Thoracic aorta (tissue), 2 donors: ENCODE results near the gene GPR61. TPM values are rescaled to one million over a fixed set of nuclear protein-coding genes. Genes with fewer than 3 reads are reported as not detected.

ENCODE experiments used
- ATAC-seq: fragments of 150-250 bp; one replicate; pipeline ENCODE4 v1.8.0; 2017; ENCODE audit warnings: low read depth; ENCODE audit not compliant: insufficient number of reproducible peaks, low FRiP score
- DNase-seq: peaks from one replicate; pipeline ENCODE4 v3.0.0-alpha.2; 2020; ENCODE audit warnings: low spot score
- H3K27ac ChIP-seq, 2 donors: fragments of 200-600 bp; sonication (generic); 1 replicate in 1 of 2; 2 replicates in 1 of 2; pipeline ENCODE4 v1.5.1; 2016; ENCODE audit warnings: mild to moderate bottlenecking in 2 of 2, moderate library complexity in 2 of 2
- H3K27me3 ChIP-seq: fragments of 200-600 bp; sonication (generic); replicated peaks from 2 replicates; pipeline ENCODE4 v1.6.0; 2016; ENCODE audit warnings: mild to moderate bottlenecking; ENCODE audit not compliant: insufficient read depth
- H3K36me3 ChIP-seq: fragments of 200-600 bp; sonication (generic); one replicate; pipeline ENCODE4 v1.5.1; 2016
- H3K4me1 ChIP-seq, 2 donors: fragments of 200-600 bp; sonication (generic); 1 replicate in 1 of 2; 2 replicates in 1 of 2; pipeline versions ENCODE4 v1.5.1 to v1.6.0; 2016; ENCODE audit warnings: low read depth in 2 of 2, mild to moderate bottlenecking in 1 of 2; ENCODE audit not compliant: control insufficient read depth in 1 of 2
- H3K4me3 ChIP-seq: fragments of 200-600 bp; sonication (generic); 2 replicates; pipeline ENCODE4 v1.5.1; 2016; ENCODE audit warnings: mild to moderate bottlenecking
- H3K9me3 ChIP-seq: fragments of 200-600 bp; sonication (generic); 2 replicates; pipeline ENCODE4 v1.5.1; 2016
- total RNA-seq, 2 donors: library from RNA; depleted of rRNA; stranded (reverse); fragments of >200 nt; gene quantifications; one replicate each; pipeline versions ENCODE4 v1.1.0 to v1.2.3, GENCODE V29; 2016
- TF ChIP-seq, protein P1 (sequence below): fragments of 200-600 bp; sonication (generic); IDR thresholded peaks from one replicate; pipeline ENCODE4 v1.5.1; 2019; ENCODE audit warnings: antibody characterized with exemption

Gene GPR61
- total RNA-seq, 2 donors from 2014 or later, result not detected

DNA sequence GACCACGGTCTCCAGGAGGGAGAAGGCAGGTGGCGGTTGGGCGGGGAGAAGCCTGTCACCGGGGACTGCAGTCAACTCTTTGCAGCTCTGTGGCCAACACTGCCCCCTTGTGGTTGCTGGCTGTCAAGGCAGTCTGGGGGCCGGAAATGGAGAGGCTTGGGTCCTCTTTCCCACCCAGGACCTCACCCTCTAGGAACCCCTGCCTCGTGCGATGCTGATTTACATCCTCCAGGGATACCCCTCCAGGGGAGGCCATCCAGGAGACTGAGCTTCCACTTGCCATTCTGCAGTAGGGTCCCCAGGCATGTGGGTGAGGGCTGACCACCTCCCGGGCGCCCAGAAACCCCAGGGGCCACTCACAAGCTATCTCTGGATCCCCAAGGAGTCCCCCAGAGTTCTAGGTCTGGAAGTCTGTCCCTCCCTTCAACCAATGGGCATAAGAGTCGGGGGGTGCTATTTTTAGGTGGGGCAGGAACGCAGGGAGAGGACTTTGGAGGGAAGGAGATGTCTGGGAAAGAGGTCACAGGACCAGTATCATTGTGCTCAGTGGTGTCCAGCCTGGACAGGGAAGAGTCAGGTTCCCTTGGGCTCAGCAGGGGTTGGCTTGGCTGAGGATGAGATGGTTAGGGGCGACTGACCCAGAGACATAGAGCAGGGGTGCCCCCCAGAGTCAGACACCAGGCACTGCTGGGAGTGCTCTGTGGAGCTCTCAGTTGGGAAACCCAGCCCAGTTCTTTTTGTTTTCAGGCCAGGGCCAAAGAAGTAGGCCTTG, 7.1 kb upstream of the GPR61 start:
- Histone ChIP-seq H3K4me1 (peaks cover 5 to 13% of the 10 kb centered on the region in 2 donors), H3K4me3 (peak overlapping the region; percentile 61), H3K36me3 (no peaks in the 10 kb centered on the region), H3K9me3 (no peaks in the 10 kb centered on the region), H3K27me3 (no peaks in the 10 kb centered on the region), H3K27ac (peak overlapping the region; percentile 15 to 65)
- DNase-seq (peak; percentile 46), ATAC-seq (no peak)
- TF ChIP-seq, protein P1, sequence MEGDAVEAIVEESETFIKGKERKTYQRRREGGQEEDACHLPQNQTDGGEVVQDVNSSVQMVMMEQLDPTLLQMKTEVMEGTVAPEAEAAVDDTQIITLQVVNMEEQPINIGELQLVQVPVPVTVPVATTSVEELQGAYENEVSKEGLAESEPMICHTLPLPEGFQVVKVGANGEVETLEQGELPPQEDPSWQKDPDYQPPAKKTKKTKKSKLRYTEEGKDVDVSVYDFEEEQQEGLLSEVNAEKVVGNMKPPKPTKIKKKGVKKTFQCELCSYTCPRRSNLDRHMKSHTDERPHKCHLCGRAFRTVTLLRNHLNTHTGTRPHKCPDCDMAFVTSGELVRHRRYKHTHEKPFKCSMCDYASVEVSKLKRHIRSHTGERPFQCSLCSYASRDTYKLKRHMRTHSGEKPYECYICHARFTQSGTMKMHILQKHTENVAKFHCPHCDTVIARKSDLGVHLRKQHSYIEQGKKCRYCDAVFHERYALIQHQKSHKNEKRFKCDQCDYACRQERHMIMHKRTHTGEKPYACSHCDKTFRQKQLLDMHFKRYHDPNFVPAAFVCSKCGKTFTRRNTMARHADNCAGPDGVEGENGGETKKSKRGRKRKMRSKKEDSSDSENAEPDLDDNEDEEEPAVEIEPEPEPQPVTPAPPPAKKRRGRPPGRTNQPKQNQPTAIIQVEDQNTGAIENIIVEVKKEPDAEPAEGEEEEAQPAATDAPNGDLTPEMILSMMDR, result peak; percentile 99

GRCh38 chr1:109534307-109534858, 5.3 kb upstream of the GPR61 start:
- Histone ChIP-seq H3K27me3 (no peaks in the 10 kb centered on the region), H3K4me3 (no peak overlapping the region), H3K27ac (no peak overlapping the region), H3K9me3 (no peaks in the 10 kb centered on the region), H3K4me1 (peaks cover 5 to 13% of the 10 kb centered on the region in 2 donors), H3K36me3 (no peaks in the 10 kb centered on the region)
- TF ChIP-seq, protein P1, result no peak
- DNase-seq (no peak), ATAC-seq (no peak)

DNA sequence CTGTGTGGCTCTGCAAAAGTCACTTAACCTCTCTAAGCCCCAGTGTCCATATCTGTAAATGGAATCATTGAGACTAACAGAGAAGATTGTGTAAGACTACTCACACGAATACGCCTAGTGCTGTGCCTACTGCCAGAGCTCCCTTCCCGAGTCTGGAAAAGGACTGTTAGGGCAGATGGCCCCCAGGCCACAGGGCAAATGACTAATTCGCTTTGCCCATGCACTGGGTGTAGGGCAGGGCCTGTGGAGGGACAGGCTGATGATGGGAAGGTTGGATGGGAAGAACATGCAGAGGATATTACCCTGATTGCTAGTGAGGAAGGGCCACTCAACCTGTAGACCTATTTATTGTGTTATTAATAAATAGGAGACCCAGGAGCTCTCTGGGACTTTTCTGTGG, 4.2 kb upstream of the GPR61 start:
- no peaks in the 10 kb centered on the region for H3K9me3 ChIP-seq
- H3K4me1 ChIP-seq, result peaks cover 5 to 13% of the 10 kb centered on the region in 2 donors
- no peak for DNase-seq
- H3K36me3 ChIP-seq, result no peaks in the 10 kb centered on the region
- ATAC-seq, result no peak
- H3K27me3 ChIP-seq, result no peaks in the 10 kb centered on the region
- H3K27ac ChIP-seq, result peak overlapping the region in 1 of 2 donors; percentile 17
- no peak overlapping the region for H3K4me3 ChIP-seq
- TF ChIP-seq, protein P1, result no peak

DNA sequence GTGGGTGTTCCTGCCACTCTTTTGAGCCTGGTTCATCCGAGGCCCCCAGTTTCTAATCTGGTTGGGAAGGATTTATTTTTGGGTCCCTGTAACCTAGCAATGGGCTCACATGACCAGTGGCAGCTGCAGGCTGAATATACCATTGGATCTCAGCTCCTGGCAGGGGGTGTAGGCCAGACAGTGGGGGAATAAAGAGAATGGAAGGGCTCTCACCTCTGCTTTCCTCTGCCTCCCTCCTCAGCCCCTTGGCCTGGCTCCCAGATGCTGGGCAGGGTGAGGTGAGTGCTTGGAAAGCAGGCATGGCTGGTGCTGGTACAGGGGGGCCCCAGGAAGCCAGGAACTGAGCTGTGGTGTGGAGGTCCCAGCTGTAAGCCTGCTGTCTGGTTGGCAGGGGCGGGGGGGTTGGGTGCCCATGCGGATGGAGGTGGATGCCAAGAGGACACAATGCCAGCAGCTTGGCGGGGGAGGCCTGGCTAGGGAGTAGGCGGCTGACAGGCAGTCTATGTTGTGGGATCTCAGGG, 3.6 kb upstream of the GPR61 start:
- Histone ChIP-seq H3K4me3 (no peak overlapping the region), H3K36me3 (no peaks in the 10 kb centered on the region), H3K4me1 (peaks cover 5 to 13% of the 10 kb centered on the region in 2 donors), H3K27me3 (no peaks in the 10 kb centered on the region), H3K9me3 (no peaks in the 10 kb centered on the region), H3K27ac (peak overlapping the region in 1 of 2 donors; percentile 17)
- TF ChIP-seq, protein P1, result no peak
- DNase-seq (no peak), ATAC-seq (no peak)

DNA sequence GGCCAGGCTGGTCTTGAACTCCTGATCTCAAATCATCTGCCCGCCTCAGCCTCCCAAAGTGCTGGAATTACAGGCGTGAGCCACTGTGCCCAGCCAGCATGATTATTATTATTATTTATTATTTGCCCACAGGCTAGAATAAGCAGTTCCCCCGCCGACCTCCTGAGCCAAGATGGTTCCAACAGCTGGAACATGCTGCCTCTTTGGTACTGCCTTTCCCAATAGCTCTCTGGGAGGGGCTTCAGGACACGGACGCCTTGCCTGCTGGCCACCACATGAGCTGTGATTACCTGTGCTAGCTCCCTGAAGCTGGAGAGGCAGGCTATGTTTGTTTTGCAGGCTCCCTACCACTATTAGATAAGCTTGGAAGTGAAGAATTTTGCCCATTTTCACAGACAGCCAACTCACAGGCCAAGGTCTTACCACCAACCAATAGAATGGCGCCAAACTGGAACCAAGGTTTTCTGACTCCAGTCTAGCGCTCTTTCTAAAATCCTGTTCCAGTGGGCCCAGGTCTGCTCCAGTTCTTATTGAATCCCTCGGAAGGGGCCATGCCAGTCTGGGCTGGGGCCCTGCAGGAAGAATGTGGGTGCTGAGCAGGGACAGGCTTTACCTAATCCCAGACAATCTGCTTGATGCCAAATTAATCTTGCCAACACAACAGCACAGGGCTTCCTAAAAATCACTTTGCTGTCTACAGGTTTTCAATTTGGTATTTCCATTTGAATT, 2.1 kb upstream of the GPR61 start:
- Histone ChIP-seq H3K27me3 (no peaks in the 10 kb centered on the region), H3K9me3 (no peaks in the 10 kb centered on the region), H3K27ac (no peak overlapping the region), H3K36me3 (no peaks in the 10 kb centered on the region), H3K4me3 (no peak overlapping the region), H3K4me1 (peaks cover 3 to 10% of the 10 kb centered on the region in 2 donors)
- no peak for ATAC-seq
- TF ChIP-seq, protein P1, result no peak
- no peak for DNase-seq
